HG02763 (cell line): ENCODE data around the gene NEMP1.
"Not testable (repeated sequence)": the region's sequence is repeated elsewhere in the genome, so short reads cannot be mapped to it uniquely, and the experiment has no call there.

Experiments used
- ATAC-seq: cut with Tn5 transposase; IDR thresholded peaks from one replicate; pipeline ENCODE4 v1.9.1; 2021; ENCODE audit warnings: mild to moderate bottlenecking, moderate library complexity; ENCODE audit not compliant: unreplicated experiment

Gene NEMP1

GRCh38 chr12:57057067-57057751 lies 21.4 kb downstream of the NEMP1 start:
- no peak for ATAC-seq

- no peak for ATAC-seq
Measured at GRCh38 chr12:57055824-57056223, 22.8 kb downstream of the NEMP1 start.

- not testable (repeated sequence) for ATAC-seq
Measured at GRCh38 chr12:57053901-57054300, 24.7 kb downstream of the NEMP1 start.

- ATAC-seq, result not testable (repeated sequence)
Measured at GRCh38 chr12:57053146-57053545, 25.4 kb downstream of the NEMP1 start.

GRCh38 chr12:57051011-57051410 lies 27.6 kb downstream of the NEMP1 start:
- no peak for ATAC-seq

GRCh38 chr12:57049890-57050289 lies 28.7 kb downstream of the NEMP1 start, which contains the start of gene MYO1A:
MYO1A (minus strand) TSS chr12:57050129; CDS start chr12:57048323, 1,806 bp downstream.
- no peak for ATAC-seq

GRCh38 chr12:57049119-57049446 lies 29.5 kb downstream of the NEMP1 start:
- ATAC-seq, result no peak

GRCh38 chr12:57048423-57049118 lies 30.0 kb downstream of the NEMP1 start:
- ATAC-seq, result no peak

GRCh38 chr12:57047981-57048380 lies 30.6 kb downstream of the NEMP1 start:
- ATAC-seq, result no peak

GRCh38 chr12:57046947-57047890 lies 31.4 kb downstream of the NEMP1 start:
- ATAC-seq, result no peak

GRCh38 chr12:57046086-57046791 lies 32.4 kb downstream of the NEMP1 start:
- ATAC-seq, result no peak

GRCh38 chr12:57044889-57045288 lies 33.7 kb downstream of the NEMP1 start:
- ATAC-seq, result no peak

GRCh38 chr12:57044468-57044867 lies 34.1 kb downstream of the NEMP1 start:
- no peak for ATAC-seq

- ATAC-seq, result no peak
Measured at GRCh38 chr12:57042695-57043094, 35.9 kb downstream of the NEMP1 start.

- ATAC-seq, result no peak
Measured at GRCh38 chr12:57040750-57041149, 37.8 kb downstream of the NEMP1 start.

GRCh38 chr12:57040211-57040610 lies 38.4 kb downstream of the NEMP1 start:
- ATAC-seq, result no peak

- no peak for ATAC-seq
Measured at GRCh38 chr12:57039016-57039798, 39.4 kb downstream of the NEMP1 start.

GRCh38 chr12:57037264-57037663 lies 41.3 kb downstream of the NEMP1 start:
- ATAC-seq, result no peak

GRCh38 chr12:57033431-57033830 lies 45.2 kb downstream of the NEMP1 start:
- no peak for ATAC-seq

GRCh38 chr12:57031789-57032188 lies 46.8 kb downstream of the NEMP1 start:
- no peak for ATAC-seq
